Activated naive CD8-positive, alpha-beta T cell treated with anti-CD3 and anti-CD28 coated beads for 36 hours (primary cell): ENCODE measurements around the gene OR8G1. TPM values are rescaled to one million over a fixed set of nuclear protein-coding genes. Genes with fewer than 3 reads are reported as not detected.

Experiments
- DNase-seq: peaks from one replicate; pipeline ENCODE4 v3.0.0; 2021
- H3K27ac Mint-ChIP-seq: one replicate; pipeline ENCODE4 v1.8.0; 2022; ENCODE audit warnings: mild to moderate bottlenecking, moderate library complexity, mixed read lengths
- H3K27me3 Mint-ChIP-seq: one replicate; pipeline ENCODE4 v1.8.0; 2022; ENCODE audit warnings: mild to moderate bottlenecking, mixed read lengths
- H3K36me3 Mint-ChIP-seq: one replicate; pipeline ENCODE4 v1.8.0; 2021; ENCODE audit warnings: mild to moderate bottlenecking, mixed read lengths
- H3K4me1 Mint-ChIP-seq: one replicate; pipeline ENCODE4 v1.8.0; 2021; ENCODE audit warnings: mixed read lengths
- H3K4me3 Mint-ChIP-seq: one replicate; pipeline ENCODE4 v1.8.0; 2022; ENCODE audit warnings: mild to moderate bottlenecking, moderate library complexity, mixed read lengths
- H3K9me3 Mint-ChIP-seq: one replicate; pipeline ENCODE4 v1.8.0; 2022; ENCODE audit warnings: mixed read lengths
- total RNA-seq, 2 experiments: library from RNA; stranded (reverse); gene quantifications; one replicate each; pipeline ENCODE4 v1.2.3, GENCODE V29; 2021

OR8G1 gene
- total RNA-seq = not detected

- Mint-ChIP-seq H3K4me3 (no peak within 1 kb of the TSS), H3K27ac (no peak within 1 kb of the TSS), H3K27me3 (peaks cover 5% of the 10 kb centered on the region), H3K36me3 (no peaks in the 10 kb centered on the region), H3K4me1 (no peaks in the 10 kb centered on the region), H3K9me3 (peaks cover 1% of the 10 kb centered on the region)
- DNase-seq = no peak
These were observed at the start of gene OR8G1 for GRCh38 chr11:124240621-124241397. Gene OR8G1, plus strand, starts transcription at chr11:124241095. Its CDS starts 8,581 bp downstream, at chr11:124249676.

- Mint-ChIP-seq H3K27me3 (peaks cover 7% of the 10 kb centered on the region), H3K4me3 (no peak overlapping the region), H3K4me1 (no peaks in the 10 kb centered on the region), H3K36me3 (no peaks in the 10 kb centered on the region), H3K27ac (no peak overlapping the region), H3K9me3 (no peaks in the 10 kb centered on the region)
- no peak for DNase-seq
These were observed 47.5 kb upstream of the OR8G1 start for GRCh38 chr11:124193221-124194010.

- no peak overlapping the region for H3K27ac Mint-ChIP-seq
These were observed 46.4 kb upstream of the OR8G1 start for GRCh38 chr11:124194293-124195188.

GRCh38 chr11:124195189-124195734, 45.6 kb upstream of the OR8G1 start:
- Mint-ChIP-seq H3K4me1 (no peaks in the 10 kb centered on the region), H3K36me3 (no peaks in the 10 kb centered on the region), H3K9me3 (no peaks in the 10 kb centered on the region), H3K27ac (no peak overlapping the region), H3K4me3 (no peak overlapping the region), H3K27me3 (peaks cover 8% of the 10 kb centered on the region)
- peak; percentile 31 for DNase-seq

More at GRCh38 chr11:124194293-124195188, 46.4 kb upstream of the OR8G1 start:
- no peak for DNase-seq
- Mint-ChIP-seq H3K4me1 (no peaks in the 10 kb centered on the region), H3K36me3 (no peaks in the 10 kb centered on the region), H3K4me3 (no peak overlapping the region), H3K9me3 (no peaks in the 10 kb centered on the region), H3K27me3 (peaks cover 11% of the 10 kb centered on the region)

GRCh38 chr11:124197999-124198398, 42.9 kb upstream of the OR8G1 start:
- Mint-ChIP-seq H3K27me3 (peaks cover 8% of the 10 kb centered on the region), H3K27ac (no peak overlapping the region), H3K9me3 (no peaks in the 10 kb centered on the region), H3K4me3 (no peak overlapping the region), H3K36me3 (no peaks in the 10 kb centered on the region), H3K4me1 (no peaks in the 10 kb centered on the region)
- DNase-seq = no peak

GRCh38 chr11:124198897-124199296, 42.0 kb upstream of the OR8G1 start:
- Mint-ChIP-seq H3K27ac (no peak overlapping the region), H3K27me3 (peaks cover 8% of the 10 kb centered on the region), H3K9me3 (no peaks in the 10 kb centered on the region), H3K4me1 (no peaks in the 10 kb centered on the region), H3K4me3 (no peak overlapping the region), H3K36me3 (no peaks in the 10 kb centered on the region)
- no peak for DNase-seq

- H3K9me3 Mint-ChIP-seq = no peaks in the 10 kb centered on the region
- H3K27me3 Mint-ChIP-seq = peaks cover 8% of the 10 kb centered on the region
- H3K4me3 Mint-ChIP-seq = no peak overlapping the region
- DNase-seq = no peak
- H3K4me1 Mint-ChIP-seq = no peaks in the 10 kb centered on the region
- no peaks in the 10 kb centered on the region for H3K36me3 Mint-ChIP-seq
- H3K27ac Mint-ChIP-seq = no peak overlapping the region
These were observed 41.2 kb upstream of the OR8G1 start for GRCh38 chr11:124199702-124200101.

GRCh38 chr11:124200671-124201070, 40.2 kb upstream of the OR8G1 start:
- Mint-ChIP-seq H3K36me3 (no peaks in the 10 kb centered on the region), H3K4me1 (no peaks in the 10 kb centered on the region), H3K27me3 (peaks cover 5% of the 10 kb centered on the region), H3K9me3 (no peaks in the 10 kb centered on the region), H3K27ac (no peak overlapping the region), H3K4me3 (no peak overlapping the region)
- no peak for DNase-seq

GRCh38 chr11:124202951-124203350, 37.9 kb upstream of the OR8G1 start:
- Mint-ChIP-seq H3K9me3 (no peaks in the 10 kb centered on the region), H3K36me3 (no peaks in the 10 kb centered on the region), H3K4me3 (no peak overlapping the region), H3K4me1 (no peaks in the 10 kb centered on the region), H3K27me3 (peaks cover 5% of the 10 kb centered on the region), H3K27ac (no peak overlapping the region)
- no peak for DNase-seq

- Mint-ChIP-seq H3K9me3 (no peaks in the 10 kb centered on the region), H3K4me1 (no peaks in the 10 kb centered on the region)
These were observed 36.9 kb upstream of the OR8G1 start for GRCh38 chr11:124204008-124204407.

GRCh38 chr11:124207102-124207792, 33.6 kb upstream of the OR8G1 start:
- H3K27ac Mint-ChIP-seq = no peak overlapping the region
- no peaks in the 10 kb centered on the region for H3K9me3 Mint-ChIP-seq
- no peaks in the 10 kb centered on the region for H3K4me1 Mint-ChIP-seq
- no peaks in the 10 kb centered on the region for H3K27me3 Mint-ChIP-seq
- no peak overlapping the region for H3K4me3 Mint-ChIP-seq
- no peak for DNase-seq
- no peaks in the 10 kb centered on the region for H3K36me3 Mint-ChIP-seq

More at GRCh38 chr11:124204008-124204407, 36.9 kb upstream of the OR8G1 start:
- no peak overlapping the region for H3K27ac Mint-ChIP-seq
- H3K36me3 Mint-ChIP-seq = no peaks in the 10 kb centered on the region
- no peak for DNase-seq
- H3K4me3 Mint-ChIP-seq = no peak overlapping the region
- peaks cover under 1% of the 10 kb centered on the region for H3K27me3 Mint-ChIP-seq

- H3K4me1 Mint-ChIP-seq = no peaks in the 10 kb centered on the region
- no peaks in the 10 kb centered on the region for H3K36me3 Mint-ChIP-seq
- no peak overlapping the region for H3K4me3 Mint-ChIP-seq
- no peaks in the 10 kb centered on the region for H3K27me3 Mint-ChIP-seq
- H3K27ac Mint-ChIP-seq = no peak overlapping the region
- no peak for DNase-seq
- H3K9me3 Mint-ChIP-seq = no peaks in the 10 kb centered on the region
These were observed 31.0 kb upstream of the OR8G1 start for GRCh38 chr11:124209824-124210357.

GRCh38 chr11:124210421-124210820, 30.5 kb upstream of the OR8G1 start:
- H3K4me1 Mint-ChIP-seq = no peaks in the 10 kb centered on the region
- no peaks in the 10 kb centered on the region for H3K9me3 Mint-ChIP-seq
- no peak overlapping the region for H3K27ac Mint-ChIP-seq
- no peaks in the 10 kb centered on the region for H3K27me3 Mint-ChIP-seq
- DNase-seq = no peak
- no peak overlapping the region for H3K4me3 Mint-ChIP-seq
- H3K36me3 Mint-ChIP-seq = no peaks in the 10 kb centered on the region

- no peak overlapping the region for H3K4me3 Mint-ChIP-seq
- no peaks in the 10 kb centered on the region for H3K36me3 Mint-ChIP-seq
- DNase-seq = no peak
- H3K27me3 Mint-ChIP-seq = no peaks in the 10 kb centered on the region
- no peak overlapping the region for H3K27ac Mint-ChIP-seq
- no peaks in the 10 kb centered on the region for H3K4me1 Mint-ChIP-seq
- H3K9me3 Mint-ChIP-seq = no peaks in the 10 kb centered on the region
These were observed 29.6 kb upstream of the OR8G1 start for GRCh38 chr11:124211321-124211720.
